Fibroblast of peridontal ligament (primary cell): Measurements from ENCODE around the gene USP12.

Source experiments
- DNase-seq: peaks from one replicate; pipeline ENCODE4 v3.0.0-alpha.2; 2010; ENCODE audit errors: extremely low read depth

USP12 gene

GRCh38 chr13:27037171-27037570 is 134.4 kb downstream of the USP12 start:
- no peak for DNase-seq

GRCh38 chr13:27036236-27036981 is 135.2 kb downstream of the USP12 start:
- DNase-seq, result peak; percentile 53

GRCh38 chr13:27035892-27036235 is 135.7 kb downstream of the USP12 start:
- no peak for DNase-seq

GRCh38 chr13:27034678-27035111 is 136.9 kb downstream of the USP12 start:
- DNase-seq, result no peak

GRCh38 chr13:27028683-27029480 is 142.7 kb downstream of the USP12 start:
- DNase-seq, result no peak

- no peak for DNase-seq
These were observed 144.4 kb downstream of the USP12 start for GRCh38 chr13:27027086-27027667.

GRCh38 chr13:27026396-27026795 is 145.2 kb downstream of the USP12 start:
- DNase-seq, result no peak

GRCh38 chr13:27024776-27025492 is 146.7 kb downstream of the USP12 start:
- no peak for DNase-seq

GRCh38 chr13:27024074-27024461 is 147.5 kb downstream of the USP12 start:
- no peak for DNase-seq

GRCh38 chr13:27023385-27024073 is 148.1 kb downstream of the USP12 start:
- DNase-seq, result peak; percentile 24

GRCh38 chr13:27022571-27023311 is 148.9 kb downstream of the USP12 start:
- DNase-seq, result peak; percentile 93

- no peak for DNase-seq
These were observed 151.2 kb downstream of the USP12 start for GRCh38 chr13:27020415-27020814.

- DNase-seq, result no peak
These were observed 152.7 kb downstream of the USP12 start for GRCh38 chr13:27018882-27019281.

- no peak for DNase-seq
These were observed 153.2 kb downstream of the USP12 start for GRCh38 chr13:27018344-27018861.

GRCh38 chr13:27016875-27017274 is 154.7 kb downstream of the USP12 start:
- DNase-seq, result no peak
